HepG2 (cell line): ENCODE data around the gene NGEF. TPM values are rescaled to one million over a fixed set of nuclear protein-coding genes. Genes with fewer than 3 reads are reported as not detected.

Source experiments
- ATAC-seq: fragments of 200-7000 bp; cut with Tn5 transposase; 3 replicates; pipeline ENCODE4 v1.9.1; 2020; ENCODE audit warnings: mild to moderate bottlenecking, moderate library complexity
- BruUV-seq: library from RNA; stranded (reverse); fragments of 400-500 nt; replicated peaks from 2 replicates; lab custom pipeline; 2021; lab: Mats Ljungman, UMichigan
- CTCF ChIA-PET: fragments of 300-600 bp; formaldehyde crosslinking; extraction: SDS; loops from one replicate; lab custom pipeline; 2021; ENCODE audit warnings: low total read pairs, inconsistent platforms, low intra/inter-chr PET ratio; lab: Yijun Ruan, JAX
- POLR2A ChIA-PET: fragments of 350-600 bp; sonication (Branson Sonifier 250); formaldehyde crosslinking; loops from one replicate; lab custom pipeline; 2020; ENCODE audit warnings: antibody characterized with exemption, inconsistent platforms; lab: Yijun Ruan, JAX
- DNase-seq: peaks from one replicate; pipeline ENCODE4 v3.0.0-alpha.2; 2015; ENCODE audit warnings: low spot score
- FAIRE-seq: peaks from 3 replicates; lab custom pipeline; 2011; peaks lifted over from hg19 to GRCh38; lab: Jason Lieb, UNC
- H2AFZ ChIP-seq: one replicate; pipeline ENCODE4 v1.6.1; 2011; ENCODE audit warnings: low read length, inconsistent platforms
- H3K27ac ChIP-seq: fragments of 300-600 bp; 3 replicates; pipeline ENCODE4 v1.8.0; 2011; ENCODE audit warnings: mixed run types, mild to moderate bottlenecking, mixed read lengths, low read length, inconsistent platforms; ENCODE audit not compliant: insufficient read depth; ENCODE audit errors: extremely low read length
- H3K27me3 ChIP-seq, 2 experiments: fragments of 200-600 bp in 1 of 2; 2 replicates in 1 of 2; 3 replicates in 1 of 2; pipeline versions ENCODE4 v1.6.0 to v1.8.0; 2011; ENCODE audit warnings: low read length in 2 of 2, mild to moderate bottlenecking in 2 of 2, moderate library complexity in 2 of 2, inconsistent platforms in 1 of 2; ENCODE audit not compliant: insufficient read depth in 2 of 2, control insufficient read depth in 1 of 2
- H3K36me3 ChIP-seq, 2 experiments: fragments of 200-600 bp in 1 of 2; replicated peaks in 1 of 2; 2 replicates in 1 of 2; 3 replicates in 1 of 2; pipeline versions ENCODE4 v1.5.1 to v1.8.0; 2011; ENCODE audit warnings: low read length in 2 of 2, inconsistent platforms in 1 of 2; ENCODE audit not compliant: insufficient read depth in 2 of 2, control insufficient read depth in 1 of 2
- H3K4me1 ChIP-seq: 2 replicates; pipeline ENCODE4 v1.5.1; 2012; ENCODE audit warnings: low read length, inconsistent platforms; ENCODE audit not compliant: insufficient read depth
- H3K4me2 ChIP-seq: 2 replicates; pipeline ENCODE4 v1.6.0; 2011; ENCODE audit warnings: low read depth, low read length, inconsistent platforms
- H3K4me3 ChIP-seq, 3 experiments: fragments of 200-600 bp in 1 of 3; sonication (generic), shearing (Covaris generic) in 1 of 3; replicated peaks in 1 of 3; 2 replicates each; pipeline ENCODE4 v1.5.1; 2011 to 2016; ENCODE audit warnings: low read length in 3 of 3, inconsistent platforms in 2 of 3, low read depth in 2 of 3, mild to moderate bottlenecking in 2 of 3, control low read depth in 1 of 3, mixed read lengths in 1 of 3; ENCODE audit not compliant: insufficient read depth in 1 of 3
- H3K79me2 ChIP-seq: one replicate; pipeline ENCODE4 v1.6.1; 2011; ENCODE audit warnings: low read length, inconsistent platforms; ENCODE audit not compliant: insufficient read depth
- H3K9ac ChIP-seq: 2 replicates; pipeline ENCODE4 v1.6.0; 2011; ENCODE audit warnings: mild to moderate bottlenecking, low read depth, low read length, inconsistent platforms; ENCODE audit not compliant: insufficient read depth
- H3K9me3 ChIP-seq: 2 replicates; pipeline ENCODE4 v1.5.1; 2012; ENCODE audit warnings: mild to moderate bottlenecking, low read length
- H4K20me1 ChIP-seq: 2 replicates; pipeline ENCODE4 v1.6.0; 2011; ENCODE audit warnings: inconsistent platforms, mild to moderate bottlenecking, low read length, moderate library complexity; ENCODE audit not compliant: insufficient read depth
- CEBPB ChIP-seq: IDR thresholded peaks from 2 replicates; pipeline ENCODE4 v1.6.1; 2011; ENCODE audit warnings: low read depth, low read length, improper control_type of control experiment, borderline replicate concordance
- CEBPG ChIP-seq: IDR thresholded peaks from 2 replicates; pipeline ENCODE4 v1.6.1; 2016
- CERS6 ChIP-seq: sonication (generic); formaldehyde crosslinking; IDR thresholded peaks from 2 replicates; pipeline ENCODE4 v1.5.0; 2020; ENCODE audit warnings: missing genetic modification reagents
- ESRRA ChIP-seq: sonication (generic); formaldehyde crosslinking; IDR thresholded peaks from 2 replicates; pipeline ENCODE4 v1.5.1; 2020; ENCODE audit warnings: mild to moderate bottlenecking, low read depth, missing genetic modification reagents
- IKZF4 ChIP-seq: sonication (generic); formaldehyde crosslinking; IDR thresholded peaks from 2 replicates; pipeline ENCODE4 v1.5.1; 2020; ENCODE audit warnings: borderline replicate concordance, mild to moderate bottlenecking, low read depth, missing genetic modification reagents; ENCODE audit errors: not compliant biosample characterization
- MATR3 ChIP-seq: sonication (generic); formaldehyde crosslinking; IDR thresholded peaks from 2 replicates; pipeline ENCODE4 v1.4.0; 2020; ENCODE audit warnings: missing genetic modification reagents
- NCOA2 ChIP-seq: sonication (generic); formaldehyde crosslinking; IDR thresholded peaks from 2 replicates; pipeline ENCODE4 v1.8.0; 2022; ENCODE audit warnings: inconsistent platforms
- PRPF4 ChIP-seq: fragments of 200-400 bp; formaldehyde crosslinking; IDR thresholded peaks from 2 replicates; pipeline ENCODE4 v1.6.1; 2016; ENCODE audit warnings: low read length, low read depth; ENCODE audit not compliant: poor library complexity, severe bottlenecking
- THAP7 ChIP-seq: sonication (generic); formaldehyde crosslinking; IDR thresholded peaks from 2 replicates; pipeline ENCODE4 v1.8.1; 2023; ENCODE audit warnings: mild to moderate bottlenecking, missing genetic modification reagents
- ZIK1 ChIP-seq: sonication (generic); formaldehyde crosslinking; IDR thresholded peaks from 2 replicates; pipeline ENCODE4 v1.5.0; 2020; ENCODE audit warnings: mild to moderate bottlenecking, low read depth, missing genetic modification reagents, borderline replicate concordance
- ZNF143 ChIP-seq: sonication (generic); formaldehyde crosslinking; IDR thresholded peaks from 2 replicates; pipeline ENCODE4 v1.4.0; 2020; ENCODE audit warnings: missing genetic modification reagents
- ZNF180 ChIP-seq: sonication (generic); formaldehyde crosslinking; IDR thresholded peaks from 2 replicates; pipeline ENCODE4 v1.4.0; 2020; ENCODE audit warnings: low read depth, missing genetic modification reagents, borderline replicate concordance
- ZNF264 ChIP-seq: sonication (generic); formaldehyde crosslinking; IDR thresholded peaks from 2 replicates; pipeline ENCODE4 v1.4.0; 2020; ENCODE audit warnings: missing genetic modification reagents
- ZNF501 ChIP-seq: sonication (generic); formaldehyde crosslinking; IDR thresholded peaks from 2 replicates; pipeline ENCODE4 v1.5.1; 2020; ENCODE audit warnings: mild to moderate bottlenecking, moderate library complexity, missing genetic modification reagents
- ZNF639 ChIP-seq: conservative IDR thresholded peaks from 2 replicates; pipeline ENCODE4 v1.6.1; 2018; ENCODE audit warnings: missing genetic modification reagents
- WGBS: methylation state at CpG from one replicate; pipeline ENCODE4 v1.1.6; 2017; ENCODE audit warnings: low lambda C conversion rate; 5-methylcytosine and 5-hydroxymethylcytosine counted together
- in situ Hi-C: cut with HindIII; loops from 2 replicates; pipeline ENCODE4 v1.10.0; 2017; ENCODE audit warnings: low pct_unique_long_range_greater_than_20kb; ENCODE audit not compliant: extremely low pct_ligation_motif_present
- intact Hi-C: fragments of 100-400 bp; cut with micrococcal nuclease; formaldehyde crosslinking; loops from one replicate; pipeline ENCODE4 v1.10.0; 2022; ENCODE audit not compliant: unreplicated experiment
- polyA plus RNA-seq, 8 experiments: library from polyadenylated mRNA; depleted of rRNA in 3 of 8; stranded (reverse) in 7 of 8; unstranded in 1 of 8; fragments of >200 nt; fragmentation: Illumina TruSeq in 4 of 8; extraction: Trizol in 4 of 8; gene quantifications; 2 replicates each; pipeline versions ENCODE4 v1.2.1 to v1.2.3, GENCODE V29; 2011 to 2016; ENCODE audit warnings: low read depth in 4 of 8, missing spikeins in 1 of 8, mixed read lengths in 1 of 8; ENCODE audit not compliant: insufficient read depth in 1 of 8
- total RNA-seq, 5 experiments: library from RNA; depleted of rRNA; stranded (reverse); fragments of >200 nt; fragmentation: Illumina TruSeq; extraction: Trizol; gene quantifications; 2 replicates each; pipeline ENCODE4 v1.2.3, GENCODE V29; 2016; ENCODE audit warnings: low read depth in 1 of 5
- TF ChIP-seq, protein P1 (sequence below): sonication (generic); formaldehyde crosslinking; IDR thresholded peaks from 2 replicates; pipeline ENCODE4 v1.4.0; 2020; ENCODE audit warnings: low read depth, mild to moderate bottlenecking, missing genetic modification reagents

Gene NGEF
- total and polyA plus RNA-seq, 2 of the 13 experiments (the other 11 are each of a cell fraction or from before 2014, with no cell fraction given), result 14.4 to 36.9 TPM

DNA sequence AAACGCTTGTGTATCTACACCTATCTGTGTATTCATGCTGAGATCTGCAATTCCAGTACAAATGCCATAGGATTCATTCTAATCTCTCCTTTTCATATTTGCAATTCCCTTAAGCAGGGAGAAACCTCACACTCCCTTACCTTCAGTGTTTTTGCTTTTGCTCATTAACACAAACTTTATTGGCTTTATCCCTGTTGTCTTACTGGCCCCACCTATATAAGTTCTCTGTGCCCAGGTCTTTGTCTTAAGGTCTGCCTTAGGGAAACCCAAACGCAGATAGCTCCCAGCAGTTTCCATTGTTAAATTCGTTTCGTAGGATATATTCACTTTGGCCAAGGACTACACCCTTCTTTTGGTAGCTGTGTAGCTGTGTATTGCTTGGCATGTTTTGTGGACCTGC lies 147.0 kb downstream of the NGEF start (continued):
- TF ChIP-seq ZNF639 (CRISPR knock-in tag) (no peak), NCOA2 (no peak), ZIK1 (CRISPR knock-in tag) (no peak)

DNA sequence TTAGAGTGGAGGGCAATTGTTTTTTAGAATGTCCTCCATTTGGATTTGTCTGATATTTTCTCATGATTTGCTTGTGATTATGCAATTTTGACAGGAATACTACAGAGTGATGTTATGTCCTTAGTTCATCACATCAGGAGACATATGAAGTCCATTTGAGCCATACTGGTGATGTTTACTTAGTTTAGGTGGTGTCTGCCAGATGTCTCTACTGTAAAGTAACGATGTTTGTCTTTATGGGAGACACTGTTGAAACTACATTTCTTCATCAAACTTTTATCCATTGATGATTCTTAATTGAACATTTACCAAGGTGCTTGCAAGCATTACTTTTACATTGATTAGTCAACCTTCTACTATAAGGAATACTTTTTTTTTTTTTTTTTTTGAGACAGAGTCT lies 147.9 kb downstream of the NGEF start:
- BruUV-seq, result no TSS peak
- FAIRE-seq, result no peak
- 100% methylated on average over 1 of the region's 1 CpG for WGBS
- peaks cover 56% of the 10 kb centered on the region for H3K4me1 ChIP-seq
- no peak overlapping the region for H2AFZ ChIP-seq
- H4K20me1 ChIP-seq, result no peaks in the 10 kb centered on the region
- CTCF ChIA-PET, result no interaction called here
- no peak overlapping the region for H3K9ac ChIP-seq
- POLR2A ChIA-PET, result no interaction called here
- no peak overlapping the region for H3K4me3 ChIP-seq
- no peak for TF ChIP-seq MATR3
- no peak for TF ChIP-seq THAP7 (CRISPR knock-in tag)
- no peak for TF ChIP-seq ZNF264
- no peak for TF ChIP-seq ZNF180 (CRISPR knock-in tag)
- TF ChIP-seq, protein P1, sequence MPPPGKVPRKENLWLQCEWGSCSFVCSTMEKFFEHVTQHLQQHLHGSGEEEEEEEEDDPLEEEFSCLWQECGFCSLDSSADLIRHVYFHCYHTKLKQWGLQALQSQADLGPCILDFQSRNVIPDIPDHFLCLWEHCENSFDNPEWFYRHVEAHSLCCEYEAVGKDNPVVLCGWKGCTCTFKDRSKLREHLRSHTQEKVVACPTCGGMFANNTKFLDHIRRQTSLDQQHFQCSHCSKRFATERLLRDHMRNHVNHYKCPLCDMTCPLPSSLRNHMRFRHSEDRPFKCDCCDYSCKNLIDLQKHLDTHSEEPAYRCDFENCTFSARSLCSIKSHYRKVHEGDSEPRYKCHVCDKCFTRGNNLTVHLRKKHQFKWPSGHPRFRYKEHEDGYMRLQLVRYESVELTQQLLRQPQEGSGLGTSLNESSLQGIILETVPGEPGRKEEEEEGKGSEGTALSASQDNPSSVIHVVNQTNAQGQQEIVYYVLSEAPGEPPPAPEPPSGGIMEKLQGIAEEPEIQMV, result no peak
- no peak for TF ChIP-seq IKZF4 (CRISPR knock-in tag)
- TF ChIP-seq CEBPB, result peak; percentile 56; the same call in 1 of the 2 replicates
- TF ChIP-seq PRPF4, result no peak
- peak; percentile 43; the same call in 1 of the 2 replicates for TF ChIP-seq CEBPG
- no peak for TF ChIP-seq ZNF143 (CRISPR knock-in tag)
- TF ChIP-seq ZNF501 (CRISPR knock-in tag), result no peak
- no peak for TF ChIP-seq ESRRA (CRISPR knock-in tag)
- TF ChIP-seq CERS6 (CRISPR knock-in tag), result no peak
- no peaks in the 10 kb centered on the region for H3K9me3 ChIP-seq
- in situ Hi-C loops (no loop called here), intact Hi-C loops (no loop called here)
- no peak for ATAC-seq
- H3K27me3 ChIP-seq, result no peaks in the 10 kb centered on the region
- no peak for DNase-seq
- 0 out of 5 replicates have a peak, but pooled peaks cover 0 to 2% of the 10 kb centered on the region in 2 experiments for H3K36me3 ChIP-seq
- no peak overlapping the region for H3K27ac ChIP-seq
- no peak overlapping the region for H3K4me2 ChIP-seq
- peaks cover under 1% of the 10 kb centered on the region for H3K79me2 ChIP-seq
